ENCODE measurements around the gene OTOGL.

The OTOGL gene

DNA sequence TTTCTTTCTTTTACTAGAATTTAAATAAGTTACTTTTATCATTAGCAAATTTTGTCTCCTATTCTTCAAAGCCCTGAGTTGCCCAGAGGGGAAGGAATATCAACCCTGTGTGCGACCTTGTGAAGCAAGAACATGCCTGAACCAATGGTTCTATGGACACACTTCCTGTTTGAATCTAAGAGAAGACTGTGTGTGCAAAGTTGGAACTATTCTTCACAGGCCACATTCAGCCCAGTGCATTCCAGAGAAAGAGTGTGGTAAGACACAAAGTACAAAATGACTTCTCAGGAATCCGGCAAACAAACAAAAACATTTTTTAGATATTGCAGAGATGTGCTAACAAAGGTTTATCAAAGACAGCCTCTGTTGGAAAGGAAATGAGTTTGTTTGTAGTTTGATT, 253.9 kb downstream of the OTOGL start:
- no peak for DNase-seq (ENCODE audit: extremely low read depth in 1 of 2, low read depth in 1 of 2)

DNA sequence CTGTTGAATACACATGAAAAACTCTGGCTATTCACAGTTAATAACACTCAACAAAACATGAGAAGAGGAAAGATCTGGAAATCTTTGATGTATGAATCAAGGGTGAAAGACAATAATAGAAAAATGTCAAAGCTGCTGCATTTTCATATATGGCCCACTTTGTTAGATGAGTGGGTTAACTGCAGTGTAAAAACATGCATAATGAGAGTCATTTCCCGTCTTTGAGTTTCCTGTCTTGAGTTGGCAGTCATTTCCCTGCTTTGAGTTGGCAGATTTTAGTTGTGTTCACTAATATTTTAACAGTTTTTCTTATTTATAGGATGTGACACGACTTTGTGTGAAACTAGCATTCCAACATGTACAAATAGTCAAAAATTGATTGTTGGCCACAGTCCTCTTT, 256.8 kb downstream of the OTOGL start:
- no peak for DNase-seq (ENCODE audit: extremely low read depth in 1 of 2, low read depth in 1 of 2)

DNA sequence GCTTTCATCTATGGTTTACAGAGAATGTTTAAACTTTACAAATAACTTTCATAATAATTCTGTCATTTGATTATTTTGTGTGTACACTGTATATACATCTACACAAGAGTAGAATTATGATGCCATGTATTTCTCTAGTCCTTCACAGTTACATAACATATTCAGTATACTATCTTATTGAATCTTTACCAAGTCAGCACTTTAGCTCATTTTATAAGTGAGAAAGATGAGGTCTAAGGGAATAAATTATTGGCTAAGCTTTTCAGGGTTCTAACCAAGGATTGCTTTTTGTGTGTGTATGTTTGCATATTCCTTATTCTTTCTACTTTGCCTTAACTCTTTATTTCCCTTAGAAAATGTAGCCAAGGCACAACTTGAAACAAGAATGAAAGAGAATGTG, 260.4 kb downstream of the OTOGL start:
- DNase-seq (ENCODE audit: extremely low read depth in 1 of 2, low read depth in 1 of 2) = no peak

DNA sequence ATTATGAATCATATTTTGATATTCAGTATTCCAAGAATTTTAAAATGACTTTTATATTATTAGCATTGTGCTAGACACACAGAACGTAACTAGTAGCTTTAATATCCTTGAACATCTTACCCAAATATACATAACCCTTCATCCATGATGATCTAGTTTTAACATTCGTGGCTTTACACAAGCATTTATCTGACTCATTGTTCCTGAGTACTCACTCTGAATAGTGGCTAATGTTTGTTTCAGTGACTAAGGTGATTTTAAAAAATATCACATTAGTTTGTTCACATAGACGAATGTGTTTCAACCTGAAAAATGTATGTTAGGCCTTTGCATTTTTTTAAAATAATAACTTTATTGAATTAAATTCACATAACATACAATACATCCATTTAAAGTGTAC, 264.7 kb downstream of the OTOGL start:
- no peak for DNase-seq (ENCODE audit: extremely low read depth in 1 of 2, low read depth in 1 of 2)

DNA sequence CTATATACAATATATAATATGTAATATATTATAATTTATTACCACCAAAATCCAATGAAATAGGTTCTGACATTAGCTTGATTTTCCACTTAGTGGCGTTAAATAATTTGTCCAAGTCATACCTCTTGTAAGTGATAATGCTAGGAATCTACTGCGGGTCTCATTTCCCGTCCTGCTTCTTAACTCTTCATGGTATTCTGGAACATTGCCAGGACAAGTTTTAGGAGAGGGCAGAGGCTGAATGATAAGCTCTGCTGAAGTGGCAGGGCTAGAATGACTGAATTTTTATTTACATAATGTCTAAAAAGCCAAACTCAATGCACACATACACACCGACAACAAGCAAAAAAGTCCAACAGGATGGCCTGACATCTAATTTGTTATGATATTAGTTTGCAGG, 274.3 kb downstream of the OTOGL start:
- no peak for DNase-seq (ENCODE audit: extremely low read depth in 1 of 2, low read depth in 1 of 2)

DNA sequence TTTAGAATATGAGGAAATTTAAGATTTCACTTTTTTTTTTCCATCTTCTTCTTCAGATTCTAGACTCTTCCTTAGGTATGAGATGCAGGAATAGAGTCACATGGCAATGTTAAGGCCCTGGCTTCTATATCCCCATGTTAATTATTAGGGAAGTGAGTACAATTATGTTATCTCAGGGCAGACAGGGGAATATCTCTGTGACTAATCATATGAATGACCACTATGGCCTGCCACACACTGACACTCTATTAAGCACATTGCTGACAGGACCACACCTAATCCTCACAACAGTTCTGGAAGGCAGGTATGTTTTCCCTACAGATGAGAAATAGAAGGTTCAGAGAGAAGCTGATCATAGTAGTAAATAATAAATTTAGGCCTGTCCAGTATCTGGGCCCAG, 275.3 kb downstream of the OTOGL start:
- DNase-seq (ENCODE audit: extremely low read depth in 1 of 2, low read depth in 1 of 2) = no peak

DNA sequence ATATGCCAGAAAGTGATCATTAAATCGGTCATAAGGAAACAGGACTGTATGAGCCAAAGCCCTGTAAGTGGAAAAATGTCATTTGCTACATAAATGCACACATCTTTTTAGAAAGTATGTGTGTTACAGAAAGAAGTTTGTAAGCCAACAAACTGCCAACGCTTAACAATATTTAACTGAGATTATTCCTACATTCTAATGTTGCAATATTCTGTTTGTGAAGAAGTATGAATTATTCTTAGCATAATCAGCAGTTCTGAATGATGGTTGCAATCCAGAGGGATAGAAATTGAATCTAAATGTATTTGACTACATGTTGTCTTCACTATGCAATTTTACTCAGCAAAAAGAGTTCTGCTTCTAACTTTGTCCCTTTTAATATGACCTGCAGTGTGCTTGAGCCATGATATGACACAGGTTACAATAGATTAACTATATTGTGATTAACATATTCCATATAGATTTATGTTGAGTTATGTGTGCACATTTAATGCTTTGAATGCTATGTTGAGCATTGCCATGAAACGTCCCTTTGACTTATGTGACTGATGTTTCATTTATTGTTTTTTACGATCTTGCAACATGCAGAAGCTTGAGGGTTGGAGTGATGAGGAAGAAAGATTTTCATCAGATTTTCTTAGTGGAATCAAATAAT, 277.9 kb downstream of the OTOGL start:
- DNase-seq (ENCODE audit: extremely low read depth in 1 of 2, low read depth in 1 of 2) = no peak

DNA sequence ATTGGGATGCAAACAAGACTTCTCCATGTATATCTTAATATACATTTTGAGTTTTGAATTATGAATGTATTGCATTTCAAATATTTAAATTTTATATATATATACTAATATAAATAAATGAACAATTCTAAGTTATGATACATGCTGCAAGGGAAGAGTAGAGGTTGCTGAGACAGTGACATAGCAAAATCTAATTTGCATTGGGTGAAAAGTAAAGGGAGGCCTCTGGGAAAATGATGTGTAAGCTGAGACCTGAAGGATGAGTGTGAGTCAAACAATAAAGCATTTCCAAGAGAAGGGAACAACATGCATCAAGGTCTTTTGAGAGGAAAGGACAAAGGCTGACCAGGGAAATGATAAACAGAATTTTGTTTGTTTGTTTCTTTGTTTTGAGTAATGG, 281.8 kb downstream of the OTOGL start:
- no peak for DNase-seq (ENCODE audit: extremely low read depth in 1 of 2, low read depth in 1 of 2)

DNA sequence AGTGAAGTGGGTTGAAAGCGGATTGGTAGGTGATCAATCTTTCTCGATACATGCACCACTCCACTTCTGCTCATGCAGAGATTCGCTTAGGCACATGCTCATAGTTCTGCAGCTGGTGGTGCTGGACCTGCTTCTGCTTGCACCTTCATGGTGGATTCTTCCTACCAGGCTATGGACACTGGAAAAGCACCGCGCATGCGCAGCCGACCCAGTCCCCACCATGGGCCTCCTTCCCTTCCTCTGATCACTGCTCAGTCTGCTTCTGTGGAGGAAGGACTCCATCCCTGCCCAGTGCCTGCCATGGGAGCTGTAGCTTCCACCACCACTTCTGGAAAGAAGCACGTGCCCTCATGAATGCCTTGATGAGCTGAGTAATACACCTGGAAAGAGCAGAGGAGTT, 282.9 kb downstream of the OTOGL start:
- no peak for DNase-seq (ENCODE audit: extremely low read depth in 1 of 2, low read depth in 1 of 2)

DNA sequence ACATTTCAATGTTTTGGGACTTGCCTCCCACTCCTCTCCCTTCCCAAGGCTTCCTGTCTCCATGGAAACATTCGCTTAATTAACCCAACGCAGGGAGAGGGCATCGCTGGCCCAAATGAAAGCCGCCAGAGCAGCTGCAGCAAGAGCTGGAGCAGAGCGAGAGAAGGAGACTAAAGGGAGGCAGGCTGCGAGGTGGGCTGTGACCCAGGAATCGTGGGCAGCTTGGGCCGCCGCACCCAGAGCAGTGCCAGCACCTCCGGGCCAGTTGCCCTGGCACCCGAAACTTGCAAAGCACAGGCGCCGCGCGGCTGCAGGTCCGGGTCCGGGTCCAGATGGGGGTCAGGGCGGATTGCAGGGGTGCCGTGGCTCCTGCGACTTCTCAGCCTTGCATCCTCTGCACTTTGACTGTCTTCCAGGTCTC, 301.2 kb downstream of the OTOGL start:
- no peak for DNase-seq (ENCODE audit: extremely low read depth in 1 of 2, low read depth in 1 of 2)

DNA sequence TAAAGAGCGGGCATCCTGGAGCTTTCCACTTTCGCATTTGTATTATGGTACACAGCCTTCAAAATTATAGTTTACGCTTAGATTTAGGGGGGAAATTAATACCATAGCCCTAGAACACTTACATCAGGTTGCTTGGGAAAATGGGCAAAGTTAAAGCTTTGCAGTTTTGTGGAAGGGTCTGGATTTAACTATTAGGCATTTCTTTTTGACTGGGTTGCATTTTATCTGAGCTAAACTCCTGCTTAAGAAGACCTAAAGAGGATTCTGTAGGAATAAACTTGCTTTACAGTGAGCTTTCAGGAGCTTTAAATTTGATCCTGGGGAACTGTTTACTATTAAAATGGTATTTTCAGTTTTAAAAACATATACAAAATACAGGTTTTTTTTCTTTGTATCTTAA, 301.9 kb downstream of the OTOGL start:
- DNase-seq (ENCODE audit: extremely low read depth in 1 of 2, low read depth in 1 of 2) = no peak

DNA sequence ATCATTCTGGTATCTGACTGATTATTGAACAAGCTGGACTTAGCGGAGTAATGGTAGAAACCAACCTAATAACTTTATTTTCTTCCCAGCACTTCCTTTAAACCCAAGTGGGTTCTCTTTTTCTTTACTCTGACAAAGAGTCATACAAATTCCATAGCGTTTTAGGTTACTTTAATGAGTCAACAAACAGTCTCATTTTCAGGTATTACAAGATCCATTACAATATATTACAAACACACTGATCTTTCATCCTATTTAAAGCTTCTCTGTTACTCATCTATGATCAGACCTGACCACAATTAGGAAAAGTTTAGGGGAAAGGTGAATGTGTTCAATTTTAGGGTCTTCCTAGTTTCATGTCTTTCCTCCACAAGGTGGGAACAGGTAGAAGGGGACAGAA, 305.3 kb downstream of the OTOGL start:
- DNase-seq (ENCODE audit: extremely low read depth in 1 of 2, low read depth in 1 of 2) = no peak

DNA sequence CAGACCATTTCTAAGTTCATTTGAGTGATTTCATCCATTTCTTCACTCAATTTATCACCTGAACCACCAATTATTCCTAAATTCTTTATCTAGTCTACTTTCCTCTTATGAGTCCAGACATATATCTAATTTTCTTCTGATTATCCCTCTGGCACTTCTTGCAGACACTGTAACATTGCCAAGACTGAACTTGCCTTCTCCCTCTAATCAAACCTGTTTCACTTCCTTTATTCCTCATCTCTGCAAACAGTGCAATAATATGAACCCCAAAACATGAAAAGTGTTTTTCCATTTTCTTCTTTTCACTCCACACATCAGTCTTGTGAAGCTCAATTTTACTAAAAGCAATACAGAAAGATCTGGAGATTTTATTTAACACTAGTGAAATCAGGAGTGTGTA, 306.9 kb downstream of the OTOGL start:
- no peak for DNase-seq (ENCODE audit: extremely low read depth in 1 of 2, low read depth in 1 of 2)

DNA sequence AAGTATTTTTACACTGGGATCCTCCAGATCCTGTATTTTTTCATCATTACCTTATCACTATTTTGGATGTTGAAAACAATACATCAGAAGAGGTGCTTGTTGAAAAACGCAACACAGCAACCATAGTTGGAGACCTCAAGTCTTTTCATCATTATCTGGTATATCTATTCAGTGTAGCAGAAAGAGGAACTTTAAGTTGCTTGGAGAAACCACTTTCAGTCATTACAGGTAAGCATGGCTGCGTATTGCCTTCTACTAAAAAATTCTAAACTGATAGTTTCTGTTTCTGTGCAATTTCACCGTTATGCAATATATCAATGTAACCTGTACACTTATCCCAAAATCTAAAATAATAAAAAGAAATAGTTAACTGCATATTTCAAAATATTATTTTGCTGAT, 312.4 kb downstream of the OTOGL start:
- DNase-seq (ENCODE audit: extremely low read depth in 1 of 2, low read depth in 1 of 2) = no peak

DNA sequence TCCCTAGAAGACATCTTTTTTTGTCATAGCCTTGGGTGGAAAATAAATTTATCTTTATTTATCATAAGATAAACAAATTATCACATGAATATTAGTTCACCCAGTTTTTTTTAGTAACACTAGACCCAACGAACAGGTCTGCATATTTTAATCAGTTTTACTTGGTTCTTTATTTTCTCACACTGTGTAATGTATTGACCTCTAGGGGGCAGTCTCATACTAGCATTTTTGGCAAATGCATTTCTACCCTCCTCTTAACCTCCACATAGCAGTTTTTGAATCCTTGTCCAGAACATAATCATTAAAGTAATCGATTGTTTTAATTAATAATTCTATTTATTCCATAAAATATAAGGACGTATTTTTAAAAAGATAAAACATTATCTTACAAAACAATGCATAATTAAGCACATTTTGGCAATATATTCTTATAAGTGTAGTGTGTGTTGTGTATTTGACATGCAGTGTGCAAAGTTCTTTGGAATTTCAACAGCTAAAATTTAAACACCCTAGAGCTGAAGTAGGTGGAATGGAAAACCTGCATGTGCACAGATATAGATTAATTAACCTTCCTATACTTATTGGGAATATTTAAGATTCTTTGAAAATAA, 313.1 kb downstream of the OTOGL start:
- DNase-seq (ENCODE audit: extremely low read depth in 1 of 2, low read depth in 1 of 2) = no peak

DNA sequence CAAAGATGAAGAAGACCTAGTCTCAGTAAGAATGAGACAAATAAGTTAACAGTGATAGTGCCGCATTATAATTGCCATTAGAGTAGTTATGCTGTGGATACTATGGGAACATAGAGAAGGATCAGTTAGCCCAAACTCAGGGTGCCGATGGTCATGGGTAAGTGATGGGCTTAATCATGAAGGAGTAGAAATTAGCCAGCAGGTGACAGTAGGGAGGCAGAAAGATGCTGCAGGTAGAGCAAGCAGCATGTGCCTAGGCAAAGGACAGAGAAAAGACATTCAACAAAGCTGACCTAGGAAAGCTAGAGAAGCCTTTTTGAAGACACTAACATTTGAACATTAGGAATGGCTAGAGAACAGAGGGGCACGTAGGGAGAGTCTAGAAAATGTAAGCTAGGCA, 314.1 kb downstream of the OTOGL start:
- DNase-seq (ENCODE audit: extremely low read depth in 1 of 2, low read depth in 1 of 2) = no peak

DNA sequence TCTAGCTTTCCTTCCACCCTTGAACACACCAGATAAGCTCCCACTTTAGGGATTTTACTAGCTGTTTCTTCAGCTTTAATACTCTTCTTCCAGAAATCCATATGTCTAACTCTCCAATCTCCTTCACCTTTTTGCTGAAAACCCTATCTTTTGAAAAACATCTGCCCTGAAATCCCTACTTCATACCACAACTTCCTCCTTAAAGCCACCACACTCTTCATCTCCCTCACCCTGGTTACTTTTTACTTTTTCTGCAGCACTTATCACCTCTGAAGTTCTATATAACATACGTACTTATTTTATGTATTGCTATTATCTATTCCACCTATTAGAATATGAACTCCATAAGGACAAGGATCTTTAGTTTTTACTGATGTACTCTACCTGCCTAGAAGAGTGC, 316.1 kb downstream of the OTOGL start:
- DNase-seq (ENCODE audit: extremely low read depth in 1 of 2, low read depth in 1 of 2) = no peak

DNA sequence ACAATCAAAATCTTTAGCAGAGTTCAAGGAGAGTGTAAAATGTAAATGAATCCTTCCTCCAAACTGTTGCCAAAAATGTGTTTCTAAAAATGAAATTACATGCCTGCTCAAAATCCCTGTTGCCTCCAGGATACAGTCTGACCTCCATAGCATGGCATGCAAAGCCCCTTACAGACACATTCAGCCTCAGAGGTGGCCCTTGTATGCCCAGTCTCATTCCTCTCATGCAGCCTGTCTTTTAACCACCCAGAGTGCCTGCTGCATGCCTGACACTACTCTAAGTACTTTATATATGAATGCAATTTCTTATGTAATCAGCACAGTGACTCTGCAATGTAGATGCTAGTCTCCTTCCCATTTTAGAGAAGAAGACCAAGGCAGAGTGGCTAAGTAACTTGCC, 320.3 kb downstream of the OTOGL start:
- DNase-seq (ENCODE audit: extremely low read depth in 1 of 2, low read depth in 1 of 2) = no peak

DNA sequence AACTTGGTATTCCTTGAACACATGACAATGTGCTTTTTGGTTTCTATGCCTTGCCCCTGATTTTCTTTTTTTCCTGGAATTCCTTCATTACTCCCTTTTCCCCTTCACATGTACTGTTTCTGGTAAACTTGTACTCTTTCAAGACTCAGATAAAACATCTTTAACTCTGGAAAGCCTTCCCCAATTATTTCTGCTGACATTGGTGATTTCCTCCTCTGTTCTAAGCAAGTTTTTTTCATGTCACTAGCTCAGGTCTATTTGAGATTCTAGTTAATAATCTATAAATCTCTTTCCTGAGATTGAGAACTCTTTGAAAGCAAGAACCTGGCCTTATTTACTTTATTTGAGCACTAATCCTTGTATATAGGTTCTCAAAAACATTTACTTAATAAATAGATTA, 320.7 kb downstream of the OTOGL start:
- no peak for DNase-seq (ENCODE audit: extremely low read depth in 1 of 2, low read depth in 1 of 2)

DNA sequence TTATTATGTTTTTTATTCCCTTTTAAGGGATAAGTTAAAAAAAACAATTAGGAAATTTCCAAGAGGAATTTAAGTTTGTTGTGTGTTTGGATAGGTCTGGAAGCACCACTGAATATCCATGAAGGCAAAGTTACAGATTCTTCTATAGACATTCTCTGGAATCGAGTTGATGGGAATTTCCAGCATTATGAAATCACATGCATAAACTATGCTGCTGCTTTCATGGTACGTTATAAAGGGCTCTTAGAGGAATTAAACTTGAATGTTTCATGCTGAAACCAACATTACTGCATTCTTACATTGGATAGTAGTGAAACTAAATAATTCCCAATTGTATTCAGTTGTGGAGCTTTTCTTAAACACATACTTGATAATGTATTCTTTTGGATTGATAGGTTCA, 323.2 kb downstream of the OTOGL start:
- DNase-seq (ENCODE audit: extremely low read depth in 1 of 2, low read depth in 1 of 2) = no peak
